ENCODE results near the gene UBE2Q1.

Gene UBE2Q1

DNA sequence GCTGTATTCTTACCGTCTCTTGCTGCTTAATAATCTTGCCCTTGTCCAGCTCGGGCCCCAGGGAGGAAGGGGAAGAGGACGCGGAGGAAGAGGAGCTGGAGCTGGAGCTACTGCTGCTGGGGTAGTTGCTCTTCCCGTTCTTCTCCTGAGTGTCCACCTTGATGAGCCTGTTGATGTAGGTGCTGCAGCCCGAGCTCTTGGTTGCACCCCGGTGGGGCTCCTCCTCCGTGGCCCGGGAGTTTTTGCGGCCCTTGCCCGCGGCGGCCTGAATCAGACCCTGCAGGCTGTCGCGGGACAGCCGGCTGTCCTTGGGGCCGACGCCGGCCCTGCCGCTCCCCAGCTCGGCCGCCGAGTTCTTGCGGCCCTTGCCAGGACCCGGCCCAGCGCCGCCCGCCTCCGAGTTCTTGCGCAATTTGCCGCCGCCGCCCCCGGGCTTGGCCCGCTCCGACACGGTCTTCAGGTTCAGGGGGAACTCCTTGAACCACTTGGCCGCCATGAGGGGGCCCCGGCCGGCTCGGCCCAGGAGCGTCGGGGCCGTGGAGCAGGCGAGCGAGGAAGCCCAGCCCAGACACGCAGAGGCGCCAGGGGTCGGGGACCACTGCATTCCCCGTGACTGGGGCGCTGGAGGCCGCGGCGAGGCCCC, 56.9 kb downstream of the UBE2Q1 start:
- FAIRE-seq, result no peak

DNA sequence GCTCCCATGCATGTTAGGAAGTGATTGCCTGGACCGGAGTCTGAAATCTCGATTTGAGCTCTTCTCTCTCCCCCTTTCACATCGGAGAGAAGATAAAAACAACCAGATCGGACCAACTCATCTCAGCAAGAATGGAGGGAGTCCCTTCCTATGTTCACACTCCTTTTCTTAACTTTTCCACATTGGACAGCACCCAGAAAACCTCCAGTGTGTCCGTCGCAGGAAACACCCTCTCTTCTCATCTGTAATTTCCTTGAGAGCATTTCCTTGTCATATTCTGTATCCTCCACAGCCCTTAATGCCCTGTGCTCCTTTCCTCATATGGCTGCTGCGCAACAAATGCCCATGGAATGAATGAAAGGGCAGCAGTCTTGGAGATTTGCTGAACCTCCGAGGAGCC, 57.9 kb downstream of the UBE2Q1 start:
- FAIRE-seq, result no peak

DNA sequence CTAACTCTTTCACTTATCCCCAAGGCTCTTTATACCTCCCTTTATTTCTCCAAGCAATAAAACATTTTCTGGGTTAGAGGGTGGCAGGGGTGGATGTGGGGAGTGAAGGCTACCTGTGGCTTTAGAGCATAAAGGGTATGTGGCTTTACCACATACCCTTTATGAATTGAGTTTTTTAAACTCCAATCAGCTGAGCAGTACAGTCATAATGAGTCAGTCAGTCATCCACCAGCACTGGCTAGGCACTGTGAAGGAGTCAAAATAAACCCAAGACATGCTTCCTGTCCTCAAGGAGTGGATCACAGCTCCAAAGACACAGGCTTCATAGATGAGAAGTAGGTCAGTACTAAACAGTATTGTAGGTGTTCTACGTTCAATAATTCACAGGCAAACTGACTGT, 59.0 kb downstream of the UBE2Q1 start:
- no peak for FAIRE-seq

All from A204.1 (cell line).